ENCODE data around the gene NTF4.
A peak's percentile ranks its signal among the peaks of the same experiment; 100 is the strongest.
"Not testable (repeated sequence)": the region's sequence is repeated elsewhere in the genome, so short reads cannot be mapped to it uniquely, and the experiment has no call there.

Gene NTF4

GRCh38 chr19:49091391-49092038 lies 26.9 kb upstream of the NTF4 start:
- DNase-seq (ENCODE audit: low read depth in 2 of 3, low spot score in 2 of 3), result no peak

- no peak for DNase-seq (ENCODE audit: low read depth in 2 of 3, low spot score in 2 of 3)
Measured at GRCh38 chr19:49086296-49086695, 21.7 kb upstream of the NTF4 start.

DNA sequence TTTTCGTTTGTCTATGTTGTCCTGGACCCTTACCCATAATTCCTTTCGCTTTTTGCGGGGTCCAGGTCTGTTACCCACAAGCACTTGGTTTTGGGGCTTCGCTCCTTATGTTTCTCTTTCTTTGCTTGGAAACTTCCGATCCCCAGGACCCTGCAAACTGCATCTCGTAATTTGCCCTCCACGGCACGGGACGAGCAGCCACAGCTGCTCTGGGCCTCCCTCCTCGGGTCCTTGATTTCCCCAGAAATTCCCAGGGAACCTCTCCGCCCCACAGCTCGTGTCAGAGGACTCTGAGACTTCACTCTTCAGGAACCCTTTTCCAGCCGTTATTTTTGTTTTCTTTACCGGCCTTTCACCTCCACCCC lies 21.2 kb upstream of the NTF4 start:
- no peak for DNase-seq (ENCODE audit: low read depth in 2 of 3, low spot score in 2 of 3)

GRCh38 chr19:49085020-49085867 lies 20.6 kb upstream of the NTF4 start, which contains the start of gene SNRNP70:
Gene SNRNP70, plus strand, starts transcription at chr19:49085451. Its CDS starts 964 bp downstream, at chr19:49086415.
- DNase-seq (ENCODE audit: low read depth in 2 of 3, low spot score in 2 of 3), result peak; percentile 93 to 99 (median 97)

DNA sequence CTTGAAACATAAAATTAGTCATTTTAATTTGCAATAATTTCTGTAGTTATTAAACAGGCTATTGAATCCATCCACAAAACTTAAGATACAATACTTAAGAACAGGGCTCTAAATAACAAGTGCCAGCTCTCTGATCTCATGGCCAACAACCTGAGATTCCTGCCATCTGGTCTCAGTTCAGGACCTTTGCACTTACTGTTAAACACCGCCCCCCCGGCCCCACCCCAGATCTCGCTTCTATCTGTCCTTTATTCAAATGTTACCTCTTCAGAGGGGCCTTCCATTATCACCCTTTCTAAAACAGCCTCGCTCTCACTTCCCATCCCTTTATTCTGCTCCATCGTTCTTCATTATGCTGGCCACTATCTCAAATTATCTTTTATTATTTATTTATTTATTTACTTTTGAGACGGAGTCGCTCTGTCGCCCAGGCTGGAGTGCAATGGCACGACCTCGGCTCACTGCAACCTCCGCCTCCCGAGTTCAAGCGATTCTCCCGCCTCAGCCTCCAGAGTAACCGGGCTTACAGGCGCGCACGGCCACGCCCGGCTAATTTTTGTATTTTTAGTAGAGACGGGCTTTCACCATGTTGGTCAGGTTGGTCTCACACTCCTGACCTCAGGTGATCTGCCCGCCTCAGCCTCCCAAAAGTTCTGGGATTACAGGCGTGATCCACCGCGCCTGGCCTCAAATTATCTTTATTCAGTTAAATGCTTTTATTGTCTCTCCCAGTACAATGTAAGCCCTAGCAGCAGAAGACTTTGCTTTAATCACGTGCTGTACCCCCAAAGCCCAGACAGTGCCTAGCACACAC lies 19.8 kb upstream of the NTF4 start:
- no peak for DNase-seq (ENCODE audit: low read depth in 2 of 3, low spot score in 2 of 3)

- DNase-seq (ENCODE audit: low read depth in 2 of 3, low spot score in 2 of 3), result no peak
Measured at GRCh38 chr19:49081273-49081672, 16.7 kb upstream of the NTF4 start.

GRCh38 chr19:49080392-49080791 lies 15.8 kb upstream of the NTF4 start:
- DNase-seq (ENCODE audit: low read depth in 2 of 3, low spot score in 2 of 3), result no peak

DNA sequence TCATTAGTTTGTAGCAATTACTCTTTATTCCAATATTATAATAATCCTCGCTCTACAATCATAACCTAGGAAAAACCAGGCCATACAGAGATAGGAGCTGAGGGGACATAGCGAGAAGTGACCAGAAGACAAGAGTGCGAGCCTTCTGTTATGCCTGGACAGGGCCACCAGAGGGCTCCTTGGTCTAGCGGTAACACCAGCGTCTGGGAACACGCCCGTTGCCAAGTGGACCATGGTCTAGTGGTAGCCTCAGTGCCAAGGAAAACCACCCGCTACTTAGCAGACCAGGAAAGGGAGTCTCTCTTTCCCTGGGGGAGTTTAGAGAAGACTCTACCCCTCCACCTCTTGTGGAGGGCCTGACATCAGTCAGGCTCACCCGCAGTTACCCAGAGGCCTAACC lies 10.3 kb upstream of the NTF4 start:
- DNase-seq (ENCODE audit: low read depth in 2 of 3, low spot score in 2 of 3), result not testable (repeated sequence)

DNA sequence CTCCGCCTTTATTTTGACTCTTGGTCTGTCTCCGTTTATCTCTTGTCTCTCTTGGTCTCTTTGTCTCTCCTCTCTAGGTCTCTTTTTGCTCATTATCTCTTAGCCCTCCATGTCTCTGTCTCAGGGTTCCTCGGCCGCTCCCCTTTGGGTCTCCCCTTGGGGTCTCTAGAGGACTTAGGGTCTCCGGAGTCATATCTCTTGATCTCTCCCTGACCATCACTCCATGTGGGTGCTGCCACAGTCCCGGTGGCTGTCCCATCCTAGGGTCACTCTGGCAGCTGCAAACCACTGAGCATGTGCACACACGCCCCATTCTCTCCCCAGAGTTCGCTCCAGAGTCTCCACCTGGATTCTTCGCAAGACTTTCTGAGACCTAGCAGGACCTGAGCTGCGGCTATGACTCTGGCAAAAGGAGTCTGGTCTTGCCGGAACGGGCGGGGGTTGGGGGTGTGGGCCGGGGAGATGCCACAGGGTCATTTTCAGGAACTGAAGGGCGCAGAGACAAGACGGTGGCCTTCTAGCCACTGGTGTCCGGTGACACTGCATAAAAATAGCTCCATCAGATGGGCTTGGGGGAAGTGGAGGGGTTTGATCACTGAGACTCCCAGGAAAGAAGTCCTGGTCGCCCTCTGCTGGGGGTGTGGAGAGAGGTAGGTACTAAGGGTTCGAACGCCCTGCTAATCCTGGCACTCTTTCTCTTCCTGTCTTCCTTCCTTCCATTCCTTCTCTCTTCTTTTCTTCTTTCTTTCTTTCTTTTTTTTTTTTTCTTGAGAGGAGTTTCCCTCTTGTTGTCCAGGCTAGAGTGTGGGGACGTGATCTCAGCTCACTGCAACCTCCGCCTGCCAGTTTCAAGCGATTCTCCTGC lies 9.1 kb upstream of the NTF4 start:
- no peak for DNase-seq (ENCODE audit: low read depth in 2 of 3, low spot score in 2 of 3)

GRCh38 chr19:49071860-49072547 lies 7.4 kb upstream of the NTF4 start:
- DNase-seq (ENCODE audit: low read depth in 2 of 3, low spot score in 2 of 3), result no peak

DNA sequence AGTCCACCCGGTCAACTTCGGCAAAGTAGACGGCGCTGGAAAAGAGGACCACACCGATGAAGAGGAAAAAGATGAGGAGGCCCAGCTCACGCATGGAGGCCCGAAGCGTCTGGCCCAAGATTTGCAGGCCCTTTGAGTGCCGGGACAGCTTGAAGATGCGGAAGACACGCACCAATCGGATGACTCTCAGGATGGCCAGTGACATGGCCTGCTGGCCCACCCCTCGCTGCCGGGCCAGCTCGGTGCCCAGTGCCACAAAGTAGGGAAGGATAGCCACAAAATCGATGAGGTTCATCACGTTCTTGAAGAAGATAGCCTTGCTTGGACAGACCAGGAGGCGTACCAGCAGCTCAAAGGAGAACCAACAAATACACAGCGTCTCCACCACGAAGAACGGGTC lies 5.8 kb upstream of the NTF4 start:
- DNase-seq (ENCODE audit: low read depth in 2 of 3, low spot score in 2 of 3), result no peak

DNA sequence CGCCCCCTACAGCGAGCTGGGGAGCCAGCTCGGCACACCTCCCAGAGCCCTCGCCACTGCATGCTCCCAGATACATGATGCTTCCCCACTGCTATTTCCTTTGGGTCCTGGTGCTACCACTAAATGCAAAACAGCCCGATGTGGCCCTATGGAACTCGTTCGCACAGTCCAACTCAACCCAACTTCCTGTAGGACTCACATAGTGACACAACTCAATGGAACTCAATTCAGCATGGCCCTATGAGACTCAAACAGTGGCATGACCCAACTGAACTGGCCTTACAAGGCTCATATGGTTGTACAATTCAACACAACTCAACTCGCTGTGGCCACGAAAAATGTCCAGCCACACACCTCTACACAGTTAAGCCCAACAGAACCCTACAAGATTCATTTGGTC lies 4.4 kb upstream of the NTF4 start:
- DNase-seq (ENCODE audit: low read depth in 2 of 3, low spot score in 2 of 3), result no peak

DNA sequence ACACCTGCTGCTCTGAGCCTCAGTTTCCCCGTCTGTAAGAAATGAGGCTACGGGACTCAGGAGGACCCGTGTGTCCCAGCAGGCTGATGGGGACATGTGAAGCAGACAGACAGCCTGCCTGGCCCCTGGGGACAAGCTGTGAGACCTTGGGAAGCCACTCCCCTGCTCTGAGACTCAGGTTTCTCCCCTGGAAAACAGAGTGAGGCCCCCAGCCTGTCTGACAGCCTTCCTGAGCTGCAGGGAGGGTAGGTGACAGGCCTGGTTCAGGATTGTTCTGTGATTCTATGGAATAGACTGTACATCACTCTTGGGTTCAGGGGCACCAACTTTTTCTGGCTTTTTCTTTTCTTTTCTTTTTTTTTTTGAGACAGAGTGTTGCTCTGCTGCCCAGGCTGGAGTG lies 2.9 kb upstream of the NTF4 start:
- no peak for DNase-seq (ENCODE audit: low read depth in 2 of 3, low spot score in 2 of 3)

DNA sequence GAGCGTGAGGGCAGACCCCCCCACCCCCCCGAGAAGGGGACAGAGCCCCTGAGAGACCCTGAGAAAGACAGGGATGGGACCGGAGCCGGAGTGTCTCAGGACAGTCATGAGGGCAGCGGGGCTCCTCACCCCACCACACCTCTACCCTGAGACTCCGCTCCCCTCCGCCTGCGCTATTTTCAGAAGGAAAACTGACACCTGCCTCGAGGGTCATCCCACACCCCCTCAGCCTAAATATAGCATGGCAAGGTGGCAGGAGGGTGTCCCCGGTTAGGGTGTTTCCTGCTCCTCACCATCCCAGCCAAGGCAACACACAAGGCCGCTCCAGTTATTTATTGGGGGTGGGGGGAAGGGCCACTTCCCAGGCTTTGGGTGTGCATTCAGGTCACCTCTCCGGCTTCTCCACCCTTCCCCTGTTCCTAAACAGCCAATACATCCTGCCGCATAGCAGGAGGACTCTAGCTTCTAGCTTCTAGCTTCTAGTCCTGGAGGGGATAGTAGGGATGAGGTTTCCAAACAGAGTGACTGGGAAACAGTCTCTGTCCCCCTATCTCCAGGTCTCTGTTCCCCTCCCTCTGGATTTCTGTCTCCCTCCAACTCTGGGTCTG lies 1.4 kb upstream of the NTF4 start:
- DNase-seq (ENCODE audit: low read depth in 2 of 3, low spot score in 2 of 3), result no peak

DNA sequence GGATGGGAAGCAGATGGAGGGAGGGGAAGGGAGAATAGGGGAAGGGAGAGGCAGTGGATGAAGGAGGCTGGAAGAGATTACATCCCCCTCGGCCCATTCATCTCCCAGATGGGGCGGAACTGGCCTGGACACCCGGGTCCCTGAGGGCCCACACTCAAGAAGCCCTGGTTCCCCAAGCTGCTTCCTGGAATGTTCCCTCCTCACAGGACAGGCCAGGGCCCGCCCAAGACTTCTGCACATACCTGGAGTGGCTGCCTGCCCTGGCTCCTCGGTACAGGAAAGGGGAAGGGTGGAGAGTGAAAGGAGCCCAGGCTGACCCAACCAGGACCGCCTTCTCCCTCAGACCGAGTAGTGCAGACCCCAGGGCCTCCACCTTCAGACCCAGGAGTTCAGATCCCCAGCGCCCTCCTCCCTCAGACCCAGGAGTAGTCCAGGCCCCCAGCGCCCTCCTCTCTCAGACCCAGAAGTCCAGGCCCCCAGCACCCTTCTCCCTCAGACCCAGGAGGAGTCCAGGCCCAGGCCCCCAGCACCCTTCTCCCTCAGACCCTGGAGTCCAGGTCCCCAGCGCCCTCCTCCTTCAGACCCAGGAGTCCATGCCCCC lies 489 bp downstream of the NTF4 start:
- DNase-seq (ENCODE audit: low read depth in 2 of 3, low spot score in 2 of 3), result no peak

DNA sequence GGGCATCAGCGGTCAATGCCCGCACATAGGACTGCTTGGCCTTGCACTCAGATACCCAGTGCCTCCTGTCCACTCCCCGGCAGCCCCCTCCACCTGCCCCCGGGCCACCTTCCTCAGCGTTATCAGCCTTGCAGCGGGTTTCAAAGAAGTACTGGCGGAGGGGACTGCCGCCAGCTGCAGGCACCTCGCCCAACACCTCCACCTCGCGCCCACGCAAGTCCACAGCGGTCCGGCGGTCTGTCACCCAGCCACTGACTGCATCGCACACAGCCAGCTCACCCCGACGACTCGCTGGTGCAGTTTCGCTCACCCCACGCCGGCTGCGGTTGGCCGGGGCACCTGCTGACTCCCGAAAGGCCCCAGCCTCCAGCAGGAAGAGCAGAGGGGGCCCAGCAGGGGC lies 3.2 kb downstream of the NTF4 start:
- no peak for DNase-seq (ENCODE audit: low read depth in 2 of 3, low spot score in 2 of 3)

DNA sequence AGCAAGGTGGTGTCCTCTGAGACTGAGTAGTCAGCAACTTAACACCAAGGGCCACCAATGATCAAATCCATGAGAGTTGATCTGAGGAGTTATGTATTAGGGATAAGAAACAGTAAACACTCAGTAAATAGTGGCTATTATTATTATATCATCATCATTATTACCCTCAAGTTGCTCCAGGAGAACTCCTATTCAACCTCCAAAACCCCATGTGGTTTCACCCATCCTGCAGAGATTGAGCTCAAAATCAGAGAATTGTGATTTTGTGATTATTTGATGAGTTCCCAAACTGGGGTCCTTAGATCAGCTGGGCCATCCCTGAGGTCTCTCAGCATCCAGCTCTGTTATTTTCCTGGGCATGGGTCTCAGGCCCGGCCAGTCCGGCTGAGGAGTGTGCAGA lies 3.6 kb downstream of the NTF4 start:
- no peak for DNase-seq (ENCODE audit: low read depth in 2 of 3, low spot score in 2 of 3)

GRCh38 chr19:49059053-49059452 lies 5.6 kb downstream of the NTF4 start:
- no peak for DNase-seq (ENCODE audit: low read depth in 2 of 3, low spot score in 2 of 3)

DNA sequence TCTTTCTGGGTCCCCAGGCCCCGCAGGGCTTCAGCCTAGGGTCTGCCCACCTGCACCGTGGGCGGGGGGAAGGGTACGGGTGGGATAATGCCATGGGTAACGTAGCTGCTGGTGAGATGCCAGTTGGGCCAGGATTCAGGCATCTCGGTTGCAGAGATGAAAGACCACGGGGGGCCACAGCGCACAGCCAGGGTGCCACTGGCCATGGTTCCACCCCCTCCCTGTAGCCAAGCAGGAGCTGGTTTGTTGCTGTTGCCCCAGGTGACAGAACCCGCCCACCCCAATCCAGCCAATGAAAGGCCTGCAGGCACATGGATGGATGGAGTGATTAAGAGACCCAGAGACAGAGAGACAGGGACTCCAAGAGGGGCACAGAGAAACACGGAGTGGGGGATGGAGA lies 6.1 kb downstream of the NTF4 start:
- no peak for DNase-seq (ENCODE audit: low read depth in 2 of 3, low spot score in 2 of 3)

All from activated CD8-positive, alpha-beta memory T cell treated with anti-CD3 and anti-CD28 coated beads for 48 hours (primary cell).